Dendritic cell treated with granulocyte-macrophage colony-stimulating factor and Interleukin-4, amounts not matched to agents 40 ng/mL and 50 ng/mL, for 4 days (primary cell): ENCODE results near the gene TXNRD1.

Experiments
- H3K27ac Mint-ChIP-seq: one replicate; pipeline ENCODE4 v1.8.0; 2022; ENCODE audit warnings: mild to moderate bottlenecking, mixed read lengths
- H3K27me3 Mint-ChIP-seq: one replicate; pipeline ENCODE4 v1.8.0; 2022; ENCODE audit warnings: mild to moderate bottlenecking, mixed read lengths
- H3K36me3 Mint-ChIP-seq: one replicate; pipeline ENCODE4 v1.8.0; 2022; ENCODE audit warnings: low read depth, mixed read lengths
- H3K4me1 Mint-ChIP-seq: one replicate; pipeline ENCODE4 v1.8.0; 2022; ENCODE audit warnings: low read depth, mixed read lengths
- H3K4me3 Mint-ChIP-seq: one replicate; pipeline ENCODE4 v1.8.0; 2022; ENCODE audit warnings: mild to moderate bottlenecking, moderate library complexity, mixed read lengths
- H3K9me3 Mint-ChIP-seq: one replicate; pipeline ENCODE4 v1.8.0; 2022; ENCODE audit warnings: mixed read lengths
- intact Hi-C: fragments of 100-400 bp; cut with micrococcal nuclease; formaldehyde crosslinking; loops from one replicate; pipeline ENCODE4 v1.15.0; 2022

Gene TXNRD1

GRCh38 chr12:104234926-104235499, 19.4 kb downstream of the TXNRD1 start:
- H3K27ac Mint-ChIP-seq: no peak overlapping the region
- peaks cover 48% of the 10 kb centered on the region for H3K9me3 Mint-ChIP-seq
- no peaks in the 10 kb centered on the region for H3K4me1 Mint-ChIP-seq
- no peak overlapping the region for H3K4me3 Mint-ChIP-seq
- no peaks in the 10 kb centered on the region for H3K27me3 Mint-ChIP-seq
- intact Hi-C loops: no loop called here
- peaks cover 6% of the 10 kb centered on the region for H3K36me3 Mint-ChIP-seq

GRCh38 chr12:104237930-104238329, 22.4 kb downstream of the TXNRD1 start:
- H3K9me3 Mint-ChIP-seq: peaks cover 38% of the 10 kb centered on the region
- H3K36me3 Mint-ChIP-seq: peaks cover 6% of the 10 kb centered on the region
- intact Hi-C loops: no loop called here
- no peak overlapping the region for H3K27ac Mint-ChIP-seq
- H3K27me3 Mint-ChIP-seq: no peaks in the 10 kb centered on the region
- H3K4me3 Mint-ChIP-seq: no peak overlapping the region
- H3K4me1 Mint-ChIP-seq: no peaks in the 10 kb centered on the region

- peaks cover 5% of the 10 kb centered on the region for H3K4me1 Mint-ChIP-seq
- no peaks in the 10 kb centered on the region for H3K9me3 Mint-ChIP-seq
- H3K27ac Mint-ChIP-seq: no peak overlapping the region
- H3K4me3 Mint-ChIP-seq: no peak overlapping the region
- H3K36me3 Mint-ChIP-seq: no peaks in the 10 kb centered on the region
- no peaks in the 10 kb centered on the region for H3K27me3 Mint-ChIP-seq
- intact Hi-C loops: no loop called here
These were observed 27.1 kb downstream of the TXNRD1 start for GRCh38 chr12:104242546-104243206.

GRCh38 chr12:104243551-104243950, 28.0 kb downstream of the TXNRD1 start:
- Mint-ChIP-seq H3K27me3 (no peaks in the 10 kb centered on the region), H3K9me3 (no peaks in the 10 kb centered on the region), H3K4me1 (peaks cover 7% of the 10 kb centered on the region), H3K27ac (no peak overlapping the region), H3K4me3 (no peak overlapping the region), H3K36me3 (no peaks in the 10 kb centered on the region)
- intact Hi-C loops: no loop called here

GRCh38 chr12:104243971-104244370, 28.4 kb downstream of the TXNRD1 start:
- Mint-ChIP-seq H3K9me3 (no peaks in the 10 kb centered on the region), H3K27ac (no peak overlapping the region), H3K27me3 (no peaks in the 10 kb centered on the region), H3K36me3 (no peaks in the 10 kb centered on the region), H3K4me3 (no peak overlapping the region), H3K4me1 (peaks cover 7% of the 10 kb centered on the region)
- intact Hi-C loops: no loop called here

- peak overlapping the region; percentile 64 for H3K27ac Mint-ChIP-seq
- intact Hi-C loops: loop anchor here (5.0 kb wide), 1 partner anchor 40 kb away; no protein-coding TSS in a partner anchor
These were observed 32.1 kb downstream of the TXNRD1 start for GRCh38 chr12:104247698-104248097.

GRCh38 chr12:104248444-104248843, 32.9 kb downstream of the TXNRD1 start:
- no peaks in the 10 kb centered on the region for H3K27me3 Mint-ChIP-seq
- H3K27ac Mint-ChIP-seq: peak overlapping the region; percentile 64
- no peaks in the 10 kb centered on the region for H3K9me3 Mint-ChIP-seq
- H3K36me3 Mint-ChIP-seq: no peaks in the 10 kb centered on the region
- H3K4me3 Mint-ChIP-seq: no peak overlapping the region
- intact Hi-C loops: loop anchor here (5.0 kb wide), 1 partner anchor 39 kb away; no protein-coding TSS in a partner anchor
- H3K4me1 Mint-ChIP-seq: peaks cover 12% of the 10 kb centered on the region

More at GRCh38 chr12:104247698-104248097, 32.1 kb downstream of the TXNRD1 start:
- Mint-ChIP-seq H3K4me1 (peaks cover 7% of the 10 kb centered on the region), H3K36me3 (no peaks in the 10 kb centered on the region), H3K4me3 (peak overlapping the region; percentile 2), H3K9me3 (no peaks in the 10 kb centered on the region), H3K27me3 (no peaks in the 10 kb centered on the region)

- Mint-ChIP-seq H3K27ac (peak overlapping the region; percentile 64), H3K4me3 (no peak overlapping the region), H3K9me3 (no peaks in the 10 kb centered on the region), H3K27me3 (no peaks in the 10 kb centered on the region), H3K36me3 (no peaks in the 10 kb centered on the region), H3K4me1 (peaks cover 17% of the 10 kb centered on the region)
- intact Hi-C loops: loop anchor here (5.0 kb wide), 1 partner anchor 38 kb away; no protein-coding TSS in a partner anchor
These were observed 33.4 kb downstream of the TXNRD1 start for GRCh38 chr12:104249017-104249416.

- Mint-ChIP-seq H3K36me3 (no peaks in the 10 kb centered on the region), H3K27ac (no peak overlapping the region), H3K4me1 (peaks cover 17% of the 10 kb centered on the region), H3K9me3 (no peaks in the 10 kb centered on the region), H3K27me3 (no peaks in the 10 kb centered on the region), H3K4me3 (no peak overlapping the region)
- intact Hi-C loops: loop anchor here (5.0 kb wide), 1 partner anchor 37 kb away; no protein-coding TSS in a partner anchor
These were observed 34.3 kb downstream of the TXNRD1 start for GRCh38 chr12:104249898-104250297.

- Mint-ChIP-seq H3K27ac (no peak overlapping the region), H3K9me3 (no peaks in the 10 kb centered on the region), H3K4me1 (peaks cover 17% of the 10 kb centered on the region), H3K4me3 (no peak overlapping the region), H3K36me3 (no peaks in the 10 kb centered on the region), H3K27me3 (no peaks in the 10 kb centered on the region)
- intact Hi-C loops: no loop called here
These were observed 35.0 kb downstream of the TXNRD1 start for GRCh38 chr12:104250366-104251125.

GRCh38 chr12:104257913-104258472, 42.4 kb downstream of the TXNRD1 start:
- Mint-ChIP-seq H3K27me3 (no peaks in the 10 kb centered on the region), H3K4me1 (peaks cover 13% of the 10 kb centered on the region), H3K27ac (no peak overlapping the region), H3K4me3 (no peak overlapping the region), H3K36me3 (no peaks in the 10 kb centered on the region), H3K9me3 (no peaks in the 10 kb centered on the region)
- intact Hi-C loops: loop anchor here (5.0 kb wide), 1 partner anchor 41 kb away; the partner anchor contains the start of gene TXNRD1

GRCh38 chr12:104258476-104259067, 43.0 kb downstream of the TXNRD1 start:
- Mint-ChIP-seq H3K27ac (no peak overlapping the region), H3K4me3 (no peak overlapping the region), H3K9me3 (no peaks in the 10 kb centered on the region), H3K4me1 (peaks cover 13% of the 10 kb centered on the region), H3K36me3 (no peaks in the 10 kb centered on the region), H3K27me3 (no peaks in the 10 kb centered on the region)
- intact Hi-C loops: loop anchor here (5.0 kb wide), 1 partner anchor 41 kb away; the partner anchor contains the start of gene TXNRD1

GRCh38 chr12:104263026-104263425, 47.4 kb downstream of the TXNRD1 start:
- intact Hi-C loops: no loop called here
- no peak overlapping the region for H3K4me3 Mint-ChIP-seq
- no peaks in the 10 kb centered on the region for H3K36me3 Mint-ChIP-seq
- H3K9me3 Mint-ChIP-seq: no peaks in the 10 kb centered on the region
- peaks cover 18% of the 10 kb centered on the region for H3K4me1 Mint-ChIP-seq
- H3K27me3 Mint-ChIP-seq: no peaks in the 10 kb centered on the region
- no peak overlapping the region for H3K27ac Mint-ChIP-seq
